Fibroblast of lung (primary cell): ENCODE data around the gene PPL.

Source experiments
- CTCF ChIP-seq, 2 donors: IDR thresholded peaks in 1 of 2; conservative IDR thresholded peaks in 1 of 2; 1 replicate in 1 of 2; 2 replicates in 1 of 2; pipeline ENCODE4 v1.5.1; 2011 to 2012; ENCODE audit warnings: low read length in 2 of 2, control low read depth in 1 of 2, inconsistent platforms in 1 of 2, low read depth in 1 of 2, mild to moderate bottlenecking in 1 of 2
- EZH2 ChIP-seq: IDR thresholded peaks from 2 replicates; pipeline ENCODE4 v1.5.1; 2012; ENCODE audit warnings: low read length, control low read depth, mild to moderate bottlenecking; ENCODE audit errors: missing control alignments

GRCh38 chr16:4870138-4870671, 66.7 kb downstream of the PPL start:
- no peak for TF ChIP-seq CTCF (conservative IDR thresholded peaks at IDR 0.05 in 1 of 2, IDR thresholded peaks at IDR 0.05 in 1 of 2; ENCODE audit: low read depth in 1 of 2, low read length in 2 of 2)
- no peak for TF ChIP-seq EZH2
